GM19025 (cell line): ENCODE results near the gene TAX1BP3.

Source experiments
- ATAC-seq: cut with Tn5 transposase; IDR thresholded peaks from one replicate; pipeline ENCODE4 v1.9.1; 2021; ENCODE audit warnings: mild to moderate bottlenecking, low read depth, moderate library complexity; ENCODE audit not compliant: unreplicated experiment

The TAX1BP3 gene

DNA sequence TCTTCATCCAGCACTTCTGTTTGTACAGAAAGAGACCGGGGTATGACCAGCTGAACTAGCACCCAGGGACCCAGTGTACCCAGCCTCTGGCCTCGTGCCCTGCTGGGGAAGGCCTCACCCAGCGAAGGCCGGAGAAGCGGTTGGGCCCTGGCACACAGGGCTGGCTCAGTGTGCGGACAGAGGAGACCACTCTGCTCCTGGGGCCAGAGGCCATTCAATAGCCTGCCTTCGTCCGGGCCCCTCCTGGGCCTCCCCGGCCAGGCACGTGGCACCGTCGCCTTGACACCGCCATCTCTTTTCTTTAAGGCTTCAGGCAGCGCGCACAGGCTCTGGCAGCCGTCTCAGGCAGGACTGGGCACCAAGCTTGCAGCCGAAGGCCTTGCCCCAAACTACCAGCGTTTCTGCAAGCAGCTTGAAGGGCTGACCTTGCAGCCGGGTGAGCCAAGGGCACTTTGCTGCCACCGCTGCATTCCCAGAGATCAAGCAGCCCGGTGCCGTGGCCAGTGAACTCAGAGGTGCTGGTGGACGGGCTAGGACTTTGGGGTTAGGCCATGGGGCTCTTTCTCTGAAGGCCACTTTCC lies 8.0 kb downstream of the TAX1BP3 start:
- no peak for ATAC-seq

DNA sequence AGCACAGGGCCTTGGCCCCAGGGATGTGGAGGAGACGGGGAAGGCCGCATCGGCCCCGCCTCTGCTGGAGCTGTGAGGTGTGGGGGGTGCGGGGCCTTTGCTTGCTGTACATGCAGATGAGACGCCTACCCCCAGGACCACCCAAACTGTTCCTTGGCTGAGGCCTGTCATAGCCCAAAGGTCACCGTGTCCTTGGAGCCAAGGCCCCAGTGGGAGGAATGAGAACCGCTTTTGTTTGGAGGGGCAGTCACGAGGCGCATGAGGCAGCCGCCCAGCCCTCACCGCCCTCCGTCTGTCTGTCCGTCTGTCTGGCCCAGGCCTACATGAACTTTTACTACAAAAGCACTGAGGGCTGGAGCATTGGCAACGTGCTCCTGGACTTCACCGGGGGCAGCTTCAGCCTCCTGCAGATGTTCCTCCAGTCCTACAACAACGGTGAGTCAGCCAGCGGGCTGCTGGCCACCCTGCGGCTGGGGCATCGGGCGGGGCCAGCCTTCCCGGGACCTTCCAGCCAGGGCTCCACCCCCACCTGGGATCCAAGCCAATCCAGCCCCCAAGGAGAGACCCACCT lies 8.8 kb downstream of the TAX1BP3 start:
- ATAC-seq: no peak

- ATAC-seq: no peak
These were observed 9.5 kb downstream of the TAX1BP3 start for GRCh38 chr17:3658784-3659449.

- ATAC-seq: no peak
These were observed 10.2 kb downstream of the TAX1BP3 start for GRCh38 chr17:3657874-3658783.

- ATAC-seq: no peak
These were observed 10.8 kb downstream of the TAX1BP3 start for GRCh38 chr17:3657588-3657869.

- no peak for ATAC-seq
These were observed 11.4 kb downstream of the TAX1BP3 start for GRCh38 chr17:3656755-3657587.

DNA sequence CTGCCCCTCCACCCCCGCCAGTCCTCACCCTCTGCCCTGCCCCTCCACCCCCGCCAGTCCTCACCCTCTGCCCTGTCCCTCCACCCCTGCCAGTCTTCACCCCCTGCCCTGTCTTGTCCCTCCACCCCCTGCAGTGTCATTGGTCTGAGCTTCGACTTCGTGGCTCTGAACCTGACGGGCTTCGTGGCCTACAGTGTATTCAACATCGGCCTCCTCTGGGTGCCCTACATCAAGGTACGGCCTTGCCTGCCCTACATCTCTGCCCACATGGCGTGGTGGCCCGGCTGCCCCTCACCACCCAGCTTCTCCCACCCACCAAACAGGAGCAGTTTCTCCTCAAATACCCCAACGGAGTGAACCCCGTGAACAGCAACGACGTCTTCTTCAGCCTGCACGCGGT lies 12.0 kb downstream of the TAX1BP3 start:
- ATAC-seq: no peak

DNA sequence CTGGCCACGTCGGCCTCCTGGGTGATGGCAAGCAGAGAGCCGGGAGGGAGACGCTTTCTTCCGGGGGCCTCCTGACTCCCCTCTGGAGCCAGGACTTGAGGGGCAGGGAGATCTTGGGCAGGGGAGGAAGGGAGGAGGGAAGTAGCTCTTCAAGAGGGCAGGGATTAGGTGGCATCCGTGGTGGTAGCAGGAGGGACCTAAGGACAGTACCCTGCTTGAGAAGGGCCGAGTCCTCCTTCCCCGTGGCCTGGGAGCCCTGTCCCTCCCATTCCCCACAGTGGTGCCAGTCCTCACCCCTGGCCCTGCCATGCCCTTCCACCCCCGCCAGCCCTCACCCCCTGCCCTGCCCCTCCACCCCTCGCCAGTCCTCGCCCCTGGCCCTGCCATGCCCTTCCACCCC lies 12.6 kb downstream of the TAX1BP3 start:
- no peak for ATAC-seq

DNA sequence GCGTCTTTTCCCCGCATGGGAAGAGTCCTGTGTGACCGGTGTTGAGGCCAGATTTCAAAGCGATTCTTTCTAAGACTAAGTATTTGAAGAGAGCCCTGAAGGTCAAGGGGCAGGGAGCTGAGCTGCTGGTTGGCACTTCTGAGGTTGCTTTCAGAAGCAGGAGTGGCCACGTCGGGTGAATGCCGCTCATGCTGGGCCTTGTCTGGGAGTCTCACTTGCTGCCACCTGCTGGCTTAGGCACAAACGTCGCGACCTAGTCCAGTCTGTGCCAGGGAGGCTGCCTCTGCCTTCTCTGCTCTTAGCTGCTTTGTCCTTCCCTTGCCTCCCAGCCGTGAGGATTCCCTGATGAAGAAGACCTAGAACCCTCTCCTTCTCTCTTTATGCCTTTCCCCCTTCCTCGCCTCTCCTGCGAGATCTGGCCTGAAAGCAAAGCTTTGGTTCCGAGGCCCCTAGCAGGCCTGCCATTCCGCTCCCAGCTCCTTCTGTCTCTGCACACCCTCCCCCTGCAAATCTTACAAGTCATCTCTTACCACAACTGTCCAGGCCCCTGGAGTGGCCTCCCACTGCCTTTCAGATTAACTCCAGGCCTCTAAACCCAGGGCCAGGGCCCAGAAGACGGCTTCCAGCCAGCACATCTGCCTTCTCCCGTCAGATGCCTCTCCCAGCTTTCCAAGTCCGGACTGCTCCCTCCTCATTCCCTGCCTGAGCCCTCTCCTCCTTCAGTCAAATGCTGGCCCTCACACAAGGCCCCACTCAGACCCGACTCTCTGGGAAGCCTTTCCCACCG lies 20.4 kb downstream of the TAX1BP3 start:
- ATAC-seq: no peak

DNA sequence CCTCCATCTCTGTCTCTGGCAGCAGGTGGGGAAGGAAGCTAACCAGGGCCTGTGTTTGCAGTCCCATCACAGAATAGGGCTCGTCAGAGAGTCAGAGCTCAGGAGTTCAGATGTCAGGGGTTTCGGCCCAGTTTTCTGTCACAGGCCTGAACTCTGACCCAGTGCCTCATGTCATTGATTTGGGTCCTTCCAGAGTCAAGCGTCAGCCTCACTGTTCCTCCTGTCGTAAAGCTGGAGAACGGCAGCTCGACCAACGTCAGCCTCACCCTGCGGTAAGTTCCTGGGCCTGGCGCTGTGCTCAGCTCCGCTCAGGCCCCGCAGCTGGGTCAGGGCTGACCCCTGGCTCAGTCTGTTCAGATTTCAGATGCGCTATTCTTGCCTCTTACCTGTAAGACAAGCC lies 21.1 kb downstream of the TAX1BP3 start:
- ATAC-seq: no peak

- ATAC-seq: no peak
These were observed 23.1 kb downstream of the TAX1BP3 start for GRCh38 chr17:3645310-3645709.

- ATAC-seq: no peak
These were observed 24.5 kb downstream of the TAX1BP3 start for GRCh38 chr17:3643889-3644349.

DNA sequence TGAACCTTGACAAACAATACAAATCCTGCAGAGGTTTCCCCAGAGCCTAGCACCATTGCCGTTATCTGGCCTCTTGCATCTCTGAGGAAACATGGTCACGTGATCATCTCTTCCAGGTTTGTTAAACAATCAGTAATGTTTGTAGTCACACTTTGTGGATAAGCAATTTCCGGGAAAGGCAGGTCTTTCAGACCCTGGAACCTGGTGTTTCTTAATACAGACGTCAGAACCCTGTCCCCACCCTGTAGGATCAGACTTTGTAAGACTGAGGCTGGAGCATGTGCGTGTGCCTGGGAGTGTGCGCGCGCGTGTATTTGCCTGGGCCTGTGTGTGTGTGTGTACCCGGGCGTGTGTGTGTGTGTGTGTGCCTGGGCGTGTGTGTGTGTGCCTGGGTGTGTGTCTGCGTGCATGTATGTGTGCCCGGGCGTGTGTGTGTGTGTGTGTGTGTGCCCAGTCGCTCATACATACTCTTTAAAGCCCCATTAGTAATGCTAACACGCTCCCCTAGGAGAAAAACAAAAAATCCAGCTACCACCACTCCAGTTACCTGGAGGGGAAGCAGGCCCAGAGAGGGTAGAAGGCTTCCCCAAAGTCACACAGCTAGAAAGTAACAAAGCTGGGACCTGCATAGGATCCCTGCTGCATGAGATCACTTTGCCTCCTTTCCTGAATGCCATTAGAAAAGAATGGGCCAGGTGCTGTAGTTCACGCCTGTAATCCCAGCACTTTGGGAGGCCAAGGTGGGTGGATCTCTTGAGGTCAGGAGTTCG lies 26.5 kb downstream of the TAX1BP3 start:
- no peak for ATAC-seq

DNA sequence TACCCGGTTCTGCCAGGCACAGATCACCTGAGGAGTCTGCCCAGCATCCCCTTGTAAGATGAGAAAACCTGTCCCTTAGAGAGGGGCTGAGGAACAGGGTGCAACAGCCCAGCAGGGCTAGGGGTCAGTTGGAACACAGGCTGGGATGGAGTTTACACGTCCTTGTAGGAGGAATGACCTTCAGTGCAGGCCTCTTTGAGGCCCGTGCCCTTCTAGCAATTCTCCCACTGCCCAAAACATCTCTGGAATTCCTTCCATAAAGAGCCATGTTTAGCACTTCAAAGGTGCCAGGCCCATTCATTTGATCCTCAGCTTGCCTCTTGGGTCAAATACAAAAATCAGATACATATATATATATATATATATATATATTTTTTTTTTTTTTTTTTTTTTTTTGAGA lies 27.4 kb downstream of the TAX1BP3 start:
- ATAC-seq: no peak

DNA sequence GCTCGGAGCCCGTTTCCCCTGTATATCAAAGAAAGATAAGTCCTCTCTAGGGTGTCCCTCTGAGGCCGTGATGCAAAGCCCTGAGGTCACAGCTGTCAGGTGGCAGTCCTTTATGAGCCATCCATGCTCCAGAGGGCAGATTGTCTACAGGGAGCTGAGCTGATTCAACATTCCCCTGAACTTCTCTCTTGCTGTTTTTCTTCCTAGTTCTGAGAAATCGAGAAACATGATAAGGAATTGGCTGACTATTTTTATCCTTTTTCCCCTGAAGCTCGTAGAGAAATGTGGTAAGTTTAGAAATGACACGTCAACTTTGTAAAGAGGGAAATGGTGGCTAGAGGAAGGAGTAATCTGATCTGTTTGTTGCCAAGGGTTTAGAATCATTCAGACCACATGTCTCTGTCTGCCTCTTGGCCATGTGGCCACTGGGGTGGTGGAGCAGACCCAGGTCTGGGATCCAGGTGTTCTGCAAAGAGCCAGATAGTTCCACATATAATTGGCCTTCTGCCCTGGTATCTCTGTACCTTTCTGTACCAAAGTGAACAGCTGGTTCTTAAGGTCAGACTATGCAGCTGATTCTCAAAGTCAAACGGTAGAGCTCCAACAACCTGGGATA lies 28.3 kb downstream of the TAX1BP3 start:
- ATAC-seq: no peak

- ATAC-seq: peak; percentile 7
These were observed 31.4 kb downstream of the TAX1BP3 start for GRCh38 chr17:3636908-3637373.

- ATAC-seq: peak; percentile 93
These were observed 32.0 kb downstream of the TAX1BP3 start, which contains the start of the genes CTNS and SHPK for GRCh38 chr17:3636154-3636907. CTNS (plus strand) TSS chr17:3636760; CDS start chr17:3640207, 3,447 bp downstream. SHPK (minus strand) TSS chr17:3636250; CDS start chr17:3636219, 31 bp downstream.
